8988T (cell line): ENCODE results near the gene RBMX.

Experiments
- DNase-seq: peaks from one replicate; pipeline ENCODE4 v3.0.0; 2011

Gene RBMX

DNA sequence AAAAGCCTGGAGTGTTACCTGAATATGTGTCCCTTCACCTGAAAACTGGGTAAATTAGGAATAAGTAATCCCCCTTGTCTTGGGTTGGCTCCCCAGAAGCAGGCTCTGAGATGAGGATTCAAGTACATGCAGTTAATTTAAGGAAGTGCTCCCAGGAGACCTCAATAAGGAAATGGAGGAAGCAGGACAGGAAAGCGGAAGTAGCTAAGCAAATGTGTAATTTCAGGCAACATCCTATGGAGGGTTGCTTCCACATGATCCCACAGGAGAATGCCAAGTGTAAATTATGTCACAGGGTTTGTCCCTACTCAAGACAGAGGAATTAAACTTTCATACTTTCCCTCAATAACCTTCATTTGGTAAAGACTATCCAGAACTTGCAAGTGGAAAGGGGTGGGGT is 51.7 kb downstream of the RBMX start:
- no peak for DNase-seq

DNA sequence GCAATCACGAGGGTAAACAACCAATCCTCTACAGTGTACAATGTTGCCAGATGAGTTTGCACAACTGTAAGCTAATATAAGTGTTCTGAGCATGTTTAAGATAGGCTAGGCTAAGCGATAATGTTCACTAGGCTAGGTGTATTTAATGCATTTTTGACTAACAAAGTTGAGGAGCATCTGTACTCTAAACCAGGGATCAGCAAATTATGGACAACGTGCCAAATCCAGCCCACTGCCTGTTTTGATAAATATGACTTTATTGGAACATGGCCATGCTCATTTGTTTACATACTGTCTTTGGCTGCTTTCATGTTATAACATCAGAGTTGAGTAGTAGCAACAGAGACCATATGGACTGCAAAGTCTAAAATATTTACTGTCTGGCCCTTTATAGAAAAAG is 53.5 kb downstream of the RBMX start:
- no peak for DNase-seq

DNA sequence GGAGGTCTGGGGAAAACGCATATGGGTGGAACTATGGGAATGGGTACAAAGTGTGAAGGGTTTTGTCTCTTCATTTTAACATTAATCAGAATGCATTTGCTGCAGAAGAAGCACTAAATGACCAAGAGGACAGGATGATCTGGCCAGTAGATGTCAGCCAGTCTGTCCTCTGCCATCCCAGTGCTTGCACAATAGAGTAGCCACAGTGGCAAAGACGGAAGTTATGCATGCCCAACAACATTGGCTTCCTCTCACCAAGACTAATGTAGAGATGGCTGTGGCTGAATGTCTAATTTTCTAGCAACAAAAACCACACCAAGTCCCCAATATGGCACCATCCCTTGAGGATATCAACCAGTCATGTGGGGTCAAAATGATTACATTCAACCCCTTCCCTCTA is 54.8 kb downstream of the RBMX start:
- no peak for DNase-seq
